GM13976 (cell line): ENCODE results near the gene HMGN1.

ENCODE experiments used
- DNase-seq: peaks from one replicate; pipeline ENCODE4 v3.0.0; 2012; ENCODE audit warnings: low spot score
- in situ Hi-C: fragments of 300-500 bp; cut with MboI; formaldehyde crosslinking; loops from one replicate; pipeline ENCODE4 v1.12.0; 2022; ENCODE audit warnings: low sequenced_read_pairs, mixed read lengths, inconsistent platforms; ENCODE audit not compliant: unreplicated experiment
- TF ChIP-seq, protein P1 (sequence below): IDR thresholded peaks from 2 replicates; pipeline ENCODE4 v1.5.1; 2012; ENCODE audit warnings: borderline replicate concordance, mild to moderate bottlenecking; ENCODE audit not compliant: insufficient read depth; ENCODE audit errors: extremely low read depth, missing control alignments, control extremely low read depth

HMGN1 gene

GRCh38 chr21:39325458-39325857 is 23.4 kb downstream of the HMGN1 start:
- no peak for DNase-seq
- in situ Hi-C loops: no loop called here
- TF ChIP-seq, protein P1, sequence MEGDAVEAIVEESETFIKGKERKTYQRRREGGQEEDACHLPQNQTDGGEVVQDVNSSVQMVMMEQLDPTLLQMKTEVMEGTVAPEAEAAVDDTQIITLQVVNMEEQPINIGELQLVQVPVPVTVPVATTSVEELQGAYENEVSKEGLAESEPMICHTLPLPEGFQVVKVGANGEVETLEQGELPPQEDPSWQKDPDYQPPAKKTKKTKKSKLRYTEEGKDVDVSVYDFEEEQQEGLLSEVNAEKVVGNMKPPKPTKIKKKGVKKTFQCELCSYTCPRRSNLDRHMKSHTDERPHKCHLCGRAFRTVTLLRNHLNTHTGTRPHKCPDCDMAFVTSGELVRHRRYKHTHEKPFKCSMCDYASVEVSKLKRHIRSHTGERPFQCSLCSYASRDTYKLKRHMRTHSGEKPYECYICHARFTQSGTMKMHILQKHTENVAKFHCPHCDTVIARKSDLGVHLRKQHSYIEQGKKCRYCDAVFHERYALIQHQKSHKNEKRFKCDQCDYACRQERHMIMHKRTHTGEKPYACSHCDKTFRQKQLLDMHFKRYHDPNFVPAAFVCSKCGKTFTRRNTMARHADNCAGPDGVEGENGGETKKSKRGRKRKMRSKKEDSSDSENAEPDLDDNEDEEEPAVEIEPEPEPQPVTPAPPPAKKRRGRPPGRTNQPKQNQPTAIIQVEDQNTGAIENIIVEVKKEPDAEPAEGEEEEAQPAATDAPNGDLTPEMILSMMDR: no peak

DNA sequence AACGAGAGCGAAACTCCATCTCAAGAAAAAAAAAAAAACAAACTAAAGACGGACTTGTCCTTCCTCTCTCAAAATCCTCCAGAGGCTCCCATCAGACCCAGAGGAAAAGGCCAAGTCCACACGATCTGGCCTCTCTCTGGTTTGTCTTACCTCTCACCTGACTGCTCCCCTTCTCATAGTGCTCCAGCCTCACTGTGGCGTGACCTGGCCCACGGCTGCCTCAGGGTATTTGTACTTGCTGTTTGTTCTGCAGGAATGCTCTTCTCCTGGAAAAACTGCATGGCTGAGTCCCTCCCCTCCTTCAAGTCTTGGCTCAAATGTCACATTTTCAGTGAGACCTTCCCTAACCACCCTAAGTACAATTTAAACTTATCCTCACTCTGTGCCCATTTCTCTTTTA is 27.5 kb downstream of the HMGN1 start:
- TF ChIP-seq, protein P1: no peak

GRCh38 chr21:39319814-39320332 is 29.0 kb downstream of the HMGN1 start:
- TF ChIP-seq, protein P1: no peak
- in situ Hi-C loops: no loop called here
- no peak for DNase-seq

More for the DNA sequence above, 27.5 kb downstream of the HMGN1 start:
- in situ Hi-C loops: no loop called here
- no peak for DNase-seq

GRCh38 chr21:39319251-39319756 is 29.6 kb downstream of the HMGN1 start:
- in situ Hi-C loops: no loop called here
- TF ChIP-seq, protein P1: no peak
- DNase-seq: no peak

DNA sequence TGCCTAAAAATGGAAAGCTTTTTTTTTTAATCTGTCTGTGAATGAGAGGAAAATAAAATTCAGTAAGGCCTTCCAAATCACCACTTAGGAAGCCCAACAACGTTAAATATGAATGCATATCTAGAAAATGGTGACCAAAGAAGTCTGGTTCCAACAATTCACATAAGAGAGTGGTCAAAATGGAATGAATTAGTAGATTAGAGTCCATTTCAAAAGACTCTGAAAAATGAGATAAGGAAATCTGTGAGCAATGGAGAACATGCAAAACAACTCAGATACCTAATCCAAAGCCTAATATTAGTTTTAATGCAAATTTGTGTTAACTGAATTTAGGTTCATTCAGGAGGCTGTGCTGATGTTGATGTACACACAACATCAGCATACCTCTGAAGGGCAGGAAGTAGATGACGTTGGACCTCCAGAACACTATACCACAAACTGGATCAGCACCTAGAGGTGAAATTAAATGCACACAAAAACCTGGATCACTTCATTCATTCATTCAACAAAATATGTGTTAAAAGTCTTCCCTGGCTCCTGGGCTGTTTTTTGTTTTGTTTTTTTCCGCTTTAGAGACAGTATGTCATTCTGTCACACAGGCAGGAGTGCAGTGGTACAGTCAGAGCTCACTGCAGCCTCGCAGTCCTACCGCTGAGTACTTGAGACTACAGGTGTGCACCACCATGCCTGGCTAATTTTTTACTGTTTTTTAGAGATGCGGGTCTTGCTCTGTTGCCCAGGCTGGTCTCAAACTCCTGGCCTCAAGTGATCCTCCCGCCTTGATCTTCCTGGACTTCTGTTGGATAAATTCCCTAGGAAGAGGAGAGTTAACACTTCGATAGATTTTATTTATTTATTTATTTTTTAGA is 30.6 kb downstream of the HMGN1 start:
- in situ Hi-C loops: no loop called here
- no peak for DNase-seq
- TF ChIP-seq, protein P1: no peak

DNA sequence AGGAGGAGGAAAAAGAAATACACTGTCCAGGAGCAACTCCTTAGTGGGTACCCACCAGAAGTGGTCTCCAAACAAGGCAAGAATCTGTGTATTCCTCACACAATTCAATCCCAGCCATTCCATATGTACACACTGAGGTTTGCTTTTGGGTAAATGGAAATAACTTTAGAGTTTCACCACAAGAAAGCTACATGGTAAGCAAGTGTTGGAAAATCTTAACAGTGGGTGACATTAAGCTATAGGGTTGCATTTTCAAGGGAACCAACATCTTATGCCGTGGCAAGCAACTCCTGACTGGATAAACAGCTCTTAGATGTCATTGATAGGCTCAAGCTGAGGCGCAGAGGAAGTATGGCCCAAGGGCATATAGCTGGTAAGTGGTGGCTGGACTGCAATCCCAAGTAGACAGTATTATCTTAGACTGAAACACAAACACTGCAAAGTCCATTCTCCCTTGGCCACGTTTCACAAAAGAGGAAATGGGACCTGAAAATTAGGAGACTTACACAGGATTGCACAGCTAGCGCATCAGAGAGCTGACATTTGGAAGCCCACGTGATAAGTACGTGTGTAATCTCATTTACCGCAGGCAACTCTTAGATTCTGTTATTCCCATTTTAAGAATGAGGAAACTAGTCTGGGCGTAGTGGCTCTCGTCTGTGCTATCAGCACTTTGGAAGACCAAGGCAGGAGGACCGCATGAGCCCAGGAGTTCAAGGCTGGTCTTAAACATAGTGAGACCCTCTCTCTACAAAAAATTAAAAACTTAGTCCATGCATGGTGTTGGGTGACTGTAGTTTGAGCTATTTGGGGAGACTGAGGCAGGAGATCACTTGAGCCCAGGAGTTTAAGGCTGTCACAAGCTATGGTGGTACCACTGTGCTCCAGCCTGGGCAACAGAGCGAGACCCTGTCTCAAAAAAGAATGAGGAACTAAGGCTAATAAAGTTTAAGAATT is 31.5 kb downstream of the HMGN1 start:
- in situ Hi-C loops: no loop called here
- TF ChIP-seq, protein P1: no peak
- DNase-seq: no peak
